ENCODE measurements around the gene CLNK.

The CLNK gene

GRCh38 chr4:10532155-10532554 lies 152.4 kb downstream of the CLNK start:
- Histone ChIP-seq H3K4me1 (ENCODE audit: insufficient read depth, low read length, severe bottlenecking) (no peaks in the 10 kb centered on the region), H3K4me2 (ENCODE audit: low read length) (no peak overlapping the region), H3K9me2 (ENCODE audit: low read depth, low read length) (no peaks in the 10 kb centered on the region), H3K9me3 (ENCODE audit: low read length) (no peaks in the 10 kb centered on the region), H3K27me3 (ENCODE audit: insufficient read depth, low read length) (no peaks in the 10 kb centered on the region), H3K4me3 (ENCODE audit: low read depth, low read length, poor library complexity, severe bottlenecking) (no peak overlapping the region), H3F3A (ENCODE audit: insufficient read depth, low read length) (no peaks in the 10 kb centered on the region), H3K27ac (ENCODE audit: low read depth, low read length, poor library complexity, severe bottlenecking) (no peak overlapping the region), H2AFZ (ENCODE audit: low read length) (no peak overlapping the region), H3K9ac (ENCODE audit: low read length) (no peak overlapping the region), H4K20me1 (ENCODE audit: insufficient read depth, low read length) (no peaks in the 10 kb centered on the region), H3K36me3 (ENCODE audit: insufficient read depth, low read length) (no peaks in the 10 kb centered on the region), H3K79me2 (ENCODE audit: insufficient read depth, low read length) (no peaks in the 10 kb centered on the region)
- TF ChIP-seq, protein P1, sequence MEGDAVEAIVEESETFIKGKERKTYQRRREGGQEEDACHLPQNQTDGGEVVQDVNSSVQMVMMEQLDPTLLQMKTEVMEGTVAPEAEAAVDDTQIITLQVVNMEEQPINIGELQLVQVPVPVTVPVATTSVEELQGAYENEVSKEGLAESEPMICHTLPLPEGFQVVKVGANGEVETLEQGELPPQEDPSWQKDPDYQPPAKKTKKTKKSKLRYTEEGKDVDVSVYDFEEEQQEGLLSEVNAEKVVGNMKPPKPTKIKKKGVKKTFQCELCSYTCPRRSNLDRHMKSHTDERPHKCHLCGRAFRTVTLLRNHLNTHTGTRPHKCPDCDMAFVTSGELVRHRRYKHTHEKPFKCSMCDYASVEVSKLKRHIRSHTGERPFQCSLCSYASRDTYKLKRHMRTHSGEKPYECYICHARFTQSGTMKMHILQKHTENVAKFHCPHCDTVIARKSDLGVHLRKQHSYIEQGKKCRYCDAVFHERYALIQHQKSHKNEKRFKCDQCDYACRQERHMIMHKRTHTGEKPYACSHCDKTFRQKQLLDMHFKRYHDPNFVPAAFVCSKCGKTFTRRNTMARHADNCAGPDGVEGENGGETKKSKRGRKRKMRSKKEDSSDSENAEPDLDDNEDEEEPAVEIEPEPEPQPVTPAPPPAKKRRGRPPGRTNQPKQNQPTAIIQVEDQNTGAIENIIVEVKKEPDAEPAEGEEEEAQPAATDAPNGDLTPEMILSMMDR (IDR thresholded peaks at IDR 0.05; ENCODE audit: low read length) = no peak
- no peak for TF ChIP-seq EZH2 (IDR thresholded peaks at IDR 0.05; ENCODE audit: borderline replicate concordance, low read length)

- no peaks in the 10 kb centered on the region for H3F3A ChIP-seq (ENCODE audit: insufficient read depth, low read length)
- no peak overlapping the region for H3K27ac ChIP-seq (ENCODE audit: low read depth, low read length, poor library complexity, severe bottlenecking)
- H3K9me3 ChIP-seq (ENCODE audit: low read length) = no peaks in the 10 kb centered on the region
- H3K4me3 ChIP-seq (ENCODE audit: low read depth, low read length, poor library complexity, severe bottlenecking) = no peak overlapping the region
- no peak overlapping the region for H3K9ac ChIP-seq (ENCODE audit: low read length)
- no peaks in the 10 kb centered on the region for H3K27me3 ChIP-seq (ENCODE audit: insufficient read depth, low read length)
- H3K9me2 ChIP-seq (ENCODE audit: low read depth, low read length) = no peaks in the 10 kb centered on the region
- H3K4me1 ChIP-seq (ENCODE audit: insufficient read depth, low read length, severe bottlenecking) = no peaks in the 10 kb centered on the region
- H3K4me2 ChIP-seq (ENCODE audit: low read length) = no peak overlapping the region
- no peaks in the 10 kb centered on the region for H4K20me1 ChIP-seq (ENCODE audit: insufficient read depth, low read length)
- no peak overlapping the region for H2AFZ ChIP-seq (ENCODE audit: low read length)
- no peaks in the 10 kb centered on the region for H3K79me2 ChIP-seq (ENCODE audit: insufficient read depth, low read length)
- no peaks in the 10 kb centered on the region for H3K36me3 ChIP-seq (ENCODE audit: insufficient read depth, low read length)
- no peak for TF ChIP-seq EZH2 (IDR thresholded peaks at IDR 0.05; ENCODE audit: borderline replicate concordance, low read length)
- TF ChIP-seq, protein P1 (IDR thresholded peaks at IDR 0.05; ENCODE audit: low read length) = no peak
Measured at GRCh38 chr4:10530137-10530786, 154.3 kb downstream of the CLNK start.

- Histone ChIP-seq H3K27ac (ENCODE audit: low read depth, low read length, poor library complexity, severe bottlenecking) (no peak overlapping the region), H3F3A (ENCODE audit: insufficient read depth, low read length) (no peaks in the 10 kb centered on the region), H3K9me3 (ENCODE audit: low read length) (no peaks in the 10 kb centered on the region), H3K4me1 (ENCODE audit: insufficient read depth, low read length, severe bottlenecking) (no peaks in the 10 kb centered on the region), H3K36me3 (ENCODE audit: insufficient read depth, low read length) (no peaks in the 10 kb centered on the region), H2AFZ (ENCODE audit: low read length) (no peak overlapping the region), H4K20me1 (ENCODE audit: insufficient read depth, low read length) (no peaks in the 10 kb centered on the region), H3K4me2 (ENCODE audit: low read length) (no peak overlapping the region), H3K9ac (ENCODE audit: low read length) (no peak overlapping the region), H3K79me2 (ENCODE audit: insufficient read depth, low read length) (no peaks in the 10 kb centered on the region), H3K4me3 (ENCODE audit: low read depth, low read length, poor library complexity, severe bottlenecking) (no peak overlapping the region), H3K9me2 (ENCODE audit: low read depth, low read length) (no peaks in the 10 kb centered on the region), H3K27me3 (ENCODE audit: insufficient read depth, low read length) (no peaks in the 10 kb centered on the region)
- TF ChIP-seq EZH2 (IDR thresholded peaks at IDR 0.05; ENCODE audit: borderline replicate concordance, low read length) = no peak
Measured at GRCh38 chr4:10529291-10530136, 155.1 kb downstream of the CLNK start.

All from OCI-LY1 (cell line).